ENCODE measurements around the gene FOXJ3.

GRCh38 chr1:42306977-42307376 is 28.1 kb downstream of the FOXJ3 start:
- TF ChIP-seq CTCF (IDR thresholded peaks at IDR 0.05) (no peak), POLR2A (IDR thresholded peaks at IDR 0.05) (no peak), POLR2AphosphoS5 (IDR thresholded peaks at IDR 0.05) (no peak), EP300 (IDR thresholded peaks at IDR 0.05) (no peak)
